HUDEP-2 (cell line): ENCODE results near the gene RPP25L.
A peak's percentile ranks its signal among the peaks of the same experiment; 100 is the strongest.
"Not testable (repeated sequence)": the region's sequence is repeated elsewhere in the genome, so short reads cannot be mapped to it uniquely, and the experiment has no call there.

ENCODE experiments used
- DNase-seq, 76 experiments: peaks; one replicate each; lab custom pipeline; 2025; ENCODE audit not compliant: unreplicated experiment in 76 of 76; lab: John Stamatoyannopoulos, UW

The RPP25L gene

GRCh38 chr9:34611811-34612787, at the start of gene RPP25L:
RPP25L (minus strand) TSS chr9:34612097; CDS start chr9:34611296, 801 bp downstream.
- peak in 72 of 76 experiments; percentile 10 to 85 (median 66) for DNase-seq

DNA sequence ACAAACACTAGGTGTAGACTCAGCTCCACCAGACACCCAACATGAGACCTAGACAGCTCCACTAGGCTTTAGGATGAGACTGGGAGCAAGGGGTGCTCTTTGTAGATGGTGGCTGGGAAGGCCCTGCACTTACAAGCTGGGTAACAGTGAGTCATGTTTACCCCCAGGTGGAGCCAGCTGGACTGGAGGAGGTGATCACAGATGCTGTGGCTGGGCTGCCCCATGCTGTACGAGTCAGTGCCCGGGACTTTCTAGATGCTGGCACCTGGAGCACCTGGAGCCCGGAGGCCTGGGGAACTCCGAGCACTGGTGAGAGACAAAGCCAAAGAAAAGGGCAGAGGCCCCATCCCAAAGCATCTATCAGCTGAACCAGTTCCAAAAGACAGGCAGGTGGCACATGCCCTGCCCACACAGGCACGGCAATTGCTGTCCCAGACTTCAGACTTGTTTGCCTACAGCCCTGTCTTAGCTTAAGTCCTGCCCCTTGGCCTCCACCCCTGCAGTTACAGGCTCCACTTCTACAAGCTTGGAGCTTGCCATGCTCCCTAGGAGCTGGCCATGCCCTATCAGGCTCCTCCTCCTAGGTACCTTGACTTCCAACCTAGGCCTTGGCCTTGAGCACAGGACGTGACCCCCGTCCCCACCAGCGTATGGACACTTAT, 47.8 kb upstream of the RPP25L start:
- no peak for DNase-seq

DNA sequence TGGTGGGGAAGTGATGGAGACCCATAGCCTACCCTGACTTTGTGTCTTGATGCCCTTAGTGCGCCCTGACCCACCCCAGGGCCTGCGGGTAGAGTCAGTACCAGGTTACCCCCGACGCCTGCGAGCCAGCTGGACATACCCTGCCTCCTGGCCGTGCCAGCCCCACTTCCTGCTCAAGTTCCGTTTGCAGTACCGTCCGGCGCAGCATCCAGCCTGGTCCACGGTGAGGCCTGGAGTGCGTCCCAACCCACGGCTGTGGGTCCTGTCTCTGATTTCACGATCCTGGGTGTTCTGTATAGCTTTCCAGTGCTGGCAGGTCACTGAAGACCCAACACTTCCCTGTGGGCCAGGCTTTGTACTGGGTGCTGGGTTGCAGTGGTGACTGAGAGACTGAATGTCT, 46.6 kb upstream of the RPP25L start:
- DNase-seq = no peak

DNA sequence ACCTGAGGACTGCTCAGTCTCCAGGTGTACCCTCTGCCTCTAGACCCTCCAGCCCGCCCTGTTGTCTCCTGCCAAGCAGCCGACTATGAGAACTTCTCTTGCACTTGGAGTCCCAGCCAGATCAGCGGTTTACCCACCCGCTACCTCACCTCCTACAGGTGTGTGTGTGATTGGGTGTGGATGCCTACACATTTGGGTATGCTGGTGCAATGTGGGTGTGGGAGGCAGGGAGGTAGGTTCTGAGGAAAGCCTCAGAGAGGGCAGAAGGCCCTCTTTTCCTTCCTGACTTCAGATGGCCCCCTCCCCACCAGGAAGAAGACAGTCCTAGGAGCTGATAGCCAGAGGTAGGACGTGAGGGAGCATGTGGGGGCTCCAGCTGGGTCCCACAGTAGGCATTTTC, 45.1 kb upstream of the RPP25L start:
- DNase-seq = no peak

DNA sequence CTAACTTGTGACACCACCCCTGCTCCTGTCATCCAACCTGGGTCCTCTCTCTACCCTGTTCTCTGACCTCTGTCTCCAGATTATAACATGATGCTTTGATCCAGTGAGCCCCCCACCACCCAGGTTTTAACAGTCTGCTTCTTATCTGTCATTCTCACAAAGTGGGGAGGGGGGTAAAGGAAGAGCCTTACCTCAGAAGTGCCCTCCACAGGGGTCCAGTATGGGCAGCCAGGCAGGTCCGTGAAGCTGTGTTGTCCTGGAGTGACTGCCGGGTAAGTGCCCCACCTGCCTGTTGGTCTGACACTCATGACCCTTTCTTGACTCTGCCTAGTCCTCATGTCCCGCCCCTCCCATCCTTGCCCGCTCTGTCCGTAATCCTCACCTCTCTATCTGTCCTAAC, 43.5 kb upstream of the RPP25L start:
- DNase-seq = no peak

GRCh38 chr9:34654323-34655051, 42.6 kb upstream of the RPP25L start:
- no peak for DNase-seq

DNA sequence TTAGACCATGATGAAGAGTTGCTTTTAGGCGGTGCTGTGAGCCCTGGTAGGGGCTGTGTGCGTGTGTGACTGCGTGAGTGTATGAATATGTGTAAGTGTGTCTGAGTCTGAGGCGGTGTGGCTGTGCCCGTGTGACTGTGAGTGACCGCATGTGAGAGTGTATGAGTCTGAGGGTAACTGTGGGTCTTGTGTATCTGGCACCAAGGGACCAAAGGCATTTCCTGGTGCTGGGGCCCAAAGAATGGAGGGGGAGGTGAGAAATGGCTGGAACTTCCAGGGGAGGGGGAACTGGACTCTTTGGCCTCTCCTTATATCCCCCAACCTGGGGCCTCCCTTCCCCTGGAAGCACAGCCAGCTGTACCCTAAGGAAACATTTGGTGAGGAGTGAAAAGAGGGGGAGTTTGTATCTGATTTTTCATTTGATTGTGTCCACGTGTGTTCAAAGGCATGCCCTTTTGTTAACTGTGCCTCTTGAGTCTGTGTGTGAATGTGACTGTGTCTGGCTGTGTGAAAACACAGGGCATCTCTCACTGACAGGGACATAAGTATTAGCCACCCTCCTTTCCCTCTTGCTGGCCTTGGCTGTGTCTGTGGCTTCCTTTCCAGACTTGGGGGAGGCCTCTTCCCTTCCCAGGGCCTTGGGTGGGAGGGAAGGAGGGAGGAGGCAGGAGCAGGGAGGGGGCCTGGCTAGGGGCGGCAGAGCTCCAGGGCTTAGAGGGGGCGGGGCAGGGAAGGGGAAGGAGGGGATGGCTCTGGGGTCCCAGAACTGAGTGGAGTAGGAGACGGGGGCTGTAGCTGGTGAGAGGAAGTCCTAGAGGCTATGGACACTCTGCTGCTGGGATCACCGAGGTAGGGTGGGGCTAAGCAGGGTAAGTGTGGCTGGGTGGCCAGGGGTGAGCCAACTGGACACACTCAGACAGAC, 41.5 kb upstream of the RPP25L start:
- no peak for DNase-seq

- DNase-seq = no peak
Observed at GRCh38 chr9:34652602-34653000, 40.7 kb upstream of the RPP25L start.

- DNase-seq = peak in 72 of 76 experiments; percentile 48 to 97 (median 82)
Observed at GRCh38 chr9:34651876-34652601, 40.1 kb upstream of the RPP25L start, which contains the start of gene IL11RA. IL11RA (plus strand) TSS chr9:34652185; CDS start chr9:34655218, 3,033 bp downstream.

DNA sequence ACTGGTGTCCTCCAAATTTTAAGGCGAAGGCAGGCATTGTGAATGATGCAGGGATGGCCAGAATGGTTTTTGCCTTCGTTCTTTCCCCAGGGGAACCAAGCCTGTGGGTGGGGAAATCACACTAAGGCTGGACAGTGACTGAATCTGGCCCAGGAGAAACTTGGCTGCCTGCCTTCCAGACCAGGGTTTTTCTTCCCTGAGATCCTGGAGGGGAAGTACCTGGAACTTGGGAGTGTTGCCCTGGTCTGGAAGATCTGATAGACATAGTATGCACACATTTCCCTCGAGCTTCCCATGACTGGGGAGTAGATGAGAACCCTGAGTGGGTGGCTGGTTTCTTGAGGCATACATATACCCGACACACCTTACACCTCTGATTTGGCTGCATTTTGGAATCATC, 39.4 kb upstream of the RPP25L start:
- no peak for DNase-seq

DNA sequence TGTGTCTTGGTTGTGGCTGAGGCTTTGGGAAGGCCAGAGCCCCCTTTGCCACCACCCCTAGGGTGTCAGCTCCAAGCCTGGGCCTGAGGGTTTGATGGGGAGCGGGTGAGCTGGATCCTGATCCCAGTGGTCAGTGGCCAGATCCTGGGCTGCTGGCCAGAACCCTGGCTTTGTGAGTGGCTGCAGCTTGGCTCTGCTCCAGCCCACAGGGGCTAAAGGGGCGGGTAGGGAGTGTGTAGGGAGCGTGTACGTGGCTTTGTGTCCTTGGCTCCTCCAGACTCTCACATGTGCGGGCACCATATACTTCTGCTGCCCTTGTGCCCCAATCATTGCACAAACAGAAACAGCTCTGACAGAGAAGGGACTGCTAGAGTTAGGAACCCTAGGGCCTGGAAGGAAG, 38.9 kb upstream of the RPP25L start:
- no peak for DNase-seq

DNA sequence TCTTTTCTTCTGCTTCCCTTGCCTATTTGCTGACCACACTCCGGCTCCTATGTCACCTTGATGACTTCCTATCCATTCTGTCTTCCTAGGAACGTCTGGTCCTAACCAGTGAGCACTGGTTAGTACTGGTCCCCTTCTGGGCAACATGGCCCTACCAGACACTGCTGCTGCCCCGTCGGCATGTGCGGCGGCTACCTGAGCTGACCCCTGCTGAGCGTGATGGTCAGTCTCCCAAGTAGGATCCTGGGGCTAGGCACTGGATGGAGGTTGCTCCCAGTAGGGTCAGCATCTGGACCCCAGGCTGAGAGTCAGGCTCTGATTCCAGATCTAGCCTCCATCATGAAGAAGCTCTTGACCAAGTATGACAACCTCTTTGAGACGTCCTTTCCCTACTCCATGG, 36.8 kb upstream of the RPP25L start:
- DNase-seq = no peak

GRCh38 chr9:34647651-34648050, 35.8 kb upstream of the RPP25L start:
- DNase-seq = peak in 63 of 76 experiments; percentile 3 to 73 (median 42)

GRCh38 chr9:34647084-34647403, 35.1 kb upstream of the RPP25L start:
- peak in 2 of 76 experiments; percentile 38 to 50 for DNase-seq

DNA sequence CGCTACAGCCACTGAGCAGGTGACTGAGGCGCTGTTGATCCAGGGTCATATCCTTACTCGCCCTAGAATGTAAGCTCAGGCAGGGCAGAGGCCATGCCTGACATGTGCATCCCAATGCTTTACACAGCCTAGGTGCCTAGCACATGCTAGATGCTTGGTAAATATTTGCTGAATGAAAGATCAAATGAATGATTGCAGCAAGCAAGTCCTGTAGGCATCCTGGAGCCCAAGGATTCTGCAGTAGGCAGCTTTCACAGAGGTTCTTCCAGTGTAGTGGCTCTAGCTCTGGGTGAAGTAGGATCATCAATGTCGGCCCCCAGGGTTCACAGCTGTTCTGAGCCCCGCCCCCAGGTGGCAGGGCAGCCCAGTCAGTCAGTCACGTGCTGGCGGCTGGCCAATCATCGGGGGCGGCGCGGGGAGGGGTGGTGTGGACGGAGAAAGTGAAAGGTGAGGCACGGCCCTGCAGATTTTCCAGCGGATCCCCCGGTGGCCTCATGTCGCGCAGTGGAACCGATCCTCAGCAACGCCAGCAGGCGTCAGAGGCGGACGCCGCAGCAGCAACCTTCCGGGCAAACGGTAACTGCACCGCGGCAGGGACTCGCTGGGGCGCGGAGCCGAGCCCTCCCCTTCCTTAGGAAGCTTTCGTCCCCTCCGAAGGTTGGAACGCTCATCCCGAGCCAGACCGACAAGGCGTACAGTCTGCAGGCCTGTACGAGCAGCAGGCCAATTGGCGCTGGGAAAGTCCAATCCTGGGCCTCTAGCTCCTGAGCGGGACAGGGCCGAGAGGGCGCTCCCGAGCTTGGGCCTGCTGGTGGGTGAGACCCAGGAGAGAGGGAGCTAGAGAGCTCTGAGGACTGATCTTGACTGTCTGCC, 34.5 kb upstream of the RPP25L start, which contains the start of gene GALT:
Gene GALT (plus strand): TSS at position 465 of the 873 bp plus-strand sequence. CDS start 30 bp downstream, at position 495.
- DNase-seq = peak in 74 of 76 experiments; percentile 54 to 97 (median 89)

- DNase-seq = no peak
Observed at GRCh38 chr9:34644766-34645314, 32.9 kb upstream of the RPP25L start.

DNA sequence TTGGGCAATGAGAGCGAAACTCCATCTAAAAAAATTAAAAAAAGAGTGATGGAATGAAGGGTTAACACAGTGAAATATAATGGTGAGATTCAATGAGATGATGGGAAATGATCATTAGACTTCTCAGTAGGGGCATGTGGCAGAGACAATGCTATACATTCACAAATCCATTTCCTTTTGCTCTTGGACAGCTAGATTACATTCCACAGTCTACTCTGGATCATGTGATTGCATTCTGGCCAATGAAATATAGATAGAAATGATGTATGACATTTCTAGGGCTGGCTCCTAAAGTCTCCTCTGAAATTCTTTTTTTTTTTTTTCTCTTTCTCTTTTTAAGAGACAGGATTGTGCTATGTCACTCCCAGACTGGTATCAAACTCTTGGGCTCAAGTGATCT, 30.8 kb upstream of the RPP25L start:
- DNase-seq = no peak

DNA sequence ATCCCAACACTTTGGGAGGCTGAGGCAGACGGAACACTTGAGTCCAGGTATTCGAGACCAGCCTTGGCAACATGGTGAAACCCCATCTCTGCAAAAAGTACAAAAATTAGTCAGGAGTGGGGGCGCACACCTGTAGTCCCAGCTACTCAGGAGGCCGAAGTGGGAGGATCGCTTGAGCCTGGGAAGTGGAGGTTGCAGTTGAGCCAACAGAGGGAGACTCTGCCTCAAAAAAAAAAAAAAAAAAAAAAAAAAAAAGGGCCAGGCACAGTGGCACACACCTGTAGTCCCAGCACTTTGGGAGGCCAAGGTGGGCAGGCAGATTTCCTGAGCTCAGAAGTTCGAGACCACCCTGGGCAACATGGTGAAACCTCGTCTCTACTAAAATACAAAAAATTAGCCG, 27.4 kb upstream of the RPP25L start:
- DNase-seq = not testable (repeated sequence)
